Retinal pigment epithelial cell (primary cell): ENCODE results near the gene S100A3.
"Not testable (repeated sequence)": the region's sequence is repeated elsewhere in the genome, so short reads cannot be mapped to it uniquely, and the experiment has no call there.

Source experiments
- DNase-seq: peaks from one replicate; pipeline ENCODE4 v3.0.0-alpha.2; 2010; ENCODE audit warnings: low read depth
- H3K4me3 ChIP-seq: 2 replicates; pipeline ENCODE4 v1.5.1; 2011; ENCODE audit warnings: mild to moderate bottlenecking, low read length, control low read depth, moderate library complexity
- TF ChIP-seq, protein P1 (sequence below): conservative IDR thresholded peaks from 2 replicates; pipeline ENCODE4 v1.5.1; 2011; ENCODE audit warnings: low read depth, low read length, control low read depth, inconsistent platforms

Gene S100A3

DNA sequence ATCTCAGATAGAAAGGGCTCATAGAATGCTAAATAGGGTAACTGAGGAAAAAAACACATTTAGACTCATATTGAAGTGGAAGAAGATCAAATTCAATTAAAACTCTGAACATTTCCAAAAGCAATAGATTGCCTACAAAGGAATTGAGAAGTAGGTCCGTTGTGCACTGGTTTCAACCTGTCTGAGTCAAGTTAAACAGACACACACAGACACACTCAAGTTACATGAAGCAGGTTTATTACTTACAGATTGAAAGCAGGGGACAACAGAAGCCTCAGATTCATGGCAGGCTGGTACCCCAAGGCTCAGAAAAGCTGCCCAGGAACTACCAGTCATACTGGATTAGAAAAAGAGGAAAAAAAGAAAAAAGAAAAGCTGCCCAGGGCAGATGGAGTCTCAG is 37.3 kb upstream of the S100A3 start:
- H3K4me3 ChIP-seq: no peak overlapping the region
- DNase-seq: no peak
- TF ChIP-seq, protein P1, sequence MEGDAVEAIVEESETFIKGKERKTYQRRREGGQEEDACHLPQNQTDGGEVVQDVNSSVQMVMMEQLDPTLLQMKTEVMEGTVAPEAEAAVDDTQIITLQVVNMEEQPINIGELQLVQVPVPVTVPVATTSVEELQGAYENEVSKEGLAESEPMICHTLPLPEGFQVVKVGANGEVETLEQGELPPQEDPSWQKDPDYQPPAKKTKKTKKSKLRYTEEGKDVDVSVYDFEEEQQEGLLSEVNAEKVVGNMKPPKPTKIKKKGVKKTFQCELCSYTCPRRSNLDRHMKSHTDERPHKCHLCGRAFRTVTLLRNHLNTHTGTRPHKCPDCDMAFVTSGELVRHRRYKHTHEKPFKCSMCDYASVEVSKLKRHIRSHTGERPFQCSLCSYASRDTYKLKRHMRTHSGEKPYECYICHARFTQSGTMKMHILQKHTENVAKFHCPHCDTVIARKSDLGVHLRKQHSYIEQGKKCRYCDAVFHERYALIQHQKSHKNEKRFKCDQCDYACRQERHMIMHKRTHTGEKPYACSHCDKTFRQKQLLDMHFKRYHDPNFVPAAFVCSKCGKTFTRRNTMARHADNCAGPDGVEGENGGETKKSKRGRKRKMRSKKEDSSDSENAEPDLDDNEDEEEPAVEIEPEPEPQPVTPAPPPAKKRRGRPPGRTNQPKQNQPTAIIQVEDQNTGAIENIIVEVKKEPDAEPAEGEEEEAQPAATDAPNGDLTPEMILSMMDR: no peak

DNA sequence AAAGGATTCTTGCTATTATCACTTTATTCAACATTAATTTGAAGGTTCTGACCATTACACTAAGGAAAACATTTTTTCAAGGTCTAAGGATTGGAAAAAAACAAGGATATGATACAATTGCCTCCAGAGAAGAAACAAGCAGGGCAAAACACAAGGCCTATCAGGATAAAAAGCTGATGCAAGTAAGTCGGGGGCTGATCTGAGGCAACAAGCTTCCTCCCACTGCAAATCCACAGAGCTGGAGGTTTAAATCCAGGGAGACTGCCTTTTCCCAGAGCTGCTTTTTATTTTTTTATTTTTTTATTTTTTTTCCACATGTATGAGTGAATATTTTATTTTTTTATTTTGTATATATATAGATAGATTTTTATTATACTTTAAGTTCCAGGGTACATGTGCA is 35.9 kb upstream of the S100A3 start:
- DNase-seq: no peak
- TF ChIP-seq, protein P1: no peak
- no peak overlapping the region for H3K4me3 ChIP-seq

DNA sequence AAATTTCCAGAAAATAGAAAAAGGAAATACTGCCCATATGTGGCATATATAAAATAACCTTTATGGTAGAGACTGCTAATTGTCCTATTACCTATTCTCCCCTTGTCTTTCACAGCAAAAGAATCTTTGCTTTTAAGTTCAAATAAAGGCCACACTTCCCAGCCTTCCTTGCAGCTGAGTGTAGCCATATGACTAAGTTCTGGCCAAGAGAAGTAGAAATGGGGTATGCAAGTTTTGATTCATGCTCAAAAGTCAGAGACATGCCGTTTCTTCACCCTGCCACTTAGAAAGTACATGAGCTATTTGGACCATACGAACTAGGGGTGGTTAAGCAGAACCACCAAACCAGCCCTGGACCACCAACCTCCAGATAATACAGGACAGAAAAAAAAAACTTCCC is 34.9 kb upstream of the S100A3 start:
- TF ChIP-seq, protein P1: no peak
- DNase-seq: no peak
- H3K4me3 ChIP-seq: no peak overlapping the region

DNA sequence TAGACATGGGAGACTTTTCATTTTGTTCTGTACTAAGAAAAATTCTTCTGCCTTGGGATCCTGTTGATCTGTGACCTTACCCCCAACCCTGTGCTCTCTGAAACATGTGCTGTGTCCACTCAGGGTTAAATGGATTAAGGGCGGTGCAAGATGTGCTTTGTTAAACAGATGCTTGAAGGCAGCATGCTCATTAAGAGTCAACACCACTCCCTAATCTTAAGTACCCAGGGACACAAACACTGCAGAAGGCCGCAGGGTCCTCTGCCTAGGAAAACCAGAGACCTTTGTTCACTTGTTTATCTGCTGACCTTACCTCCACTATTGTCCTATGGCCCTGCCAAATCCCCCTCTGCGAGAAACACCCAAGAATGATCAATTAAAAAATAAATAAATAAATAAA is 34.5 kb upstream of the S100A3 start:
- H3K4me3 ChIP-seq: not testable (repeated sequence)

DNA sequence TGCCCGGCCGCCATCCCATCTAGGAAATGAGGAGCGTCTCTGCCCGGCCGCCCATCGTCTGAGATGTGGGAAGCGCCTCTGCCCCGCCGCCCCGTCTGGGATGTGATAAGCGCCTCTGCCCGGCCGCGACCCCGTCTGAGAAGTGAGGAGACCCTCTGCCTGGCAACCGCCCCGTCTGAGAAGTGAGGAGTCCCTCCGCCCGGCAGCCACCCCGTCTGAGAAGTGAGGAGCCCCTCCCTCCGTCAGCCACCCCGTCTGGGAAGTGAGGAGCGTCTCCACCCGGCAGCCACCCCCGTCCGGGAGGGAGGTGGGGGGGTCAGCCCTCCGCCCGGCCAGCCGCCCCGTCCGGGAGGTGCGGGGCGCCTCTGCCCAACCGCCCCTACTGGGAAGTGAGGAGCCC is 33.8 kb upstream of the S100A3 start:
- H3K4me3 ChIP-seq, DNase-seq: not testable (repeated sequence)

More for the DNA sequence above, 34.5 kb upstream of the S100A3 start:
- DNase-seq: not testable (repeated sequence)

DNA sequence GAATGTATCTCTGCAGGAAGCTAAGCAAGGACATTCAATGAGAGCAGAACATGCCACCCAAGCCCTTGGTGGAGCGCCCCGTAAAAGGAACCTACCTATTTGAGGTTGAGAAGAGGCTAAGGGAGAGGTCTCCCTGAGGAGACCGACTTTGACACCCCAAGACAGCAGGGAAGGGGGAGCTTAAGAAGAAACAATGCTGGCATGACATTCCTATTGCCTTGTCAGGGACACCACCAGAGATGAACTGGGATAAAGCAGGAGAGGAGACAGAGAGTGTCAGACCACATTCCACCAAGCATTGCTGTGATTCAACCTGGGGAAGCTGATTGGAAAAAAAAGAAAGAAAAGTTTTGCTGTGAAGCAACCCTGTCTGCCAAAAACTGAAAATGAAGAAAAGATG is 29.9 kb upstream of the S100A3 start:
- TF ChIP-seq, protein P1: no peak
- H3K4me3 ChIP-seq: no peak overlapping the region
- no peak for DNase-seq

DNA sequence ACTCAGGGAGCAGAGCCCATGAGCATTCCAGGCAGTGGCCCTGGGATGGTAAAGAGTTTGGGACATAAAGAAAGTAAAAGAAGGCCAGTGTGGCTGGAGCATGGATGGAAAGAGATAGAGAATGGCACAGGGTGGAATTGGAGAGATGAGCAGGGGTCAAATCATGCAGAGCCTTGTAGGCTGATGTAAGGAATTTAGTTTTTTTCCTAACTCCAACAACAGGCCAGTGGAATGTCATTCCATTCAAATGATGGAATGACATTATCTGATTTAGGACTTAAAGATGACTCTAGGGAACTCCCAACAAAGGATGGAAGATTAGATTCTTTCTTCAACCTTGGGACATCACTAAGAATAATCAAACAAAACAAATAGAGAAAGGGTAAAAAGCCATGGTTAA is 29.4 kb upstream of the S100A3 start:
- no peak overlapping the region for H3K4me3 ChIP-seq
- TF ChIP-seq, protein P1: no peak
- DNase-seq: no peak

DNA sequence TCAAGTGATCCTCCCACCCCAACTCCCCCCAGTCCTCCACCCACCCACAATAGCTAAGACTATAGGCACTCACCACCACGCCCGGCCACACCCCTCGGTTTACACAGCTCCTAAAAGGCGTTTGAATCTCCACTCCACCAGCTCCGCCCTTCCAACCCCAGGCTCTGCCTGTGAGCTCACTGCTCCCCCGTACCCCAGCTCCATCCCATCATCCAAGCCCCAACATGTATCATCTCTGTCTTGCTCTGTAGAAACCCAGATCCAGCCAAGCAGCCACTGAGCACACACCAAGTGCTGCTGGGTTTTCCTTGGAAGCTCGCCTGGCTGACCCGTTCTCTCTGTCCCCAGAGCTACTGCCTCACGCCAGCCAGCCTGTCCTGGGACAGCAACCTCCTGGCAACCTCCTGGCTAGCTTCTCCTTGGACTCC is 28.6 kb upstream of the S100A3 start:
- TF ChIP-seq, protein P1: no peak
- no peak overlapping the region for H3K4me3 ChIP-seq
- DNase-seq: no peak
